Ishikawa (cell line): Measurements from ENCODE around the gene PAX2.

Source experiments
- CEBPB ChIP-seq: IDR thresholded peaks from 2 replicates; pipeline ENCODE4 v1.6.1; 2012
- CREB1 ChIP-seq: IDR thresholded peaks from 2 replicates; pipeline ENCODE4 v1.6.1; 2012; ENCODE audit warnings: low read depth
- EGR1 ChIP-seq: IDR thresholded peaks from 2 replicates; pipeline ENCODE4 v1.6.1; 2012
- EP300 ChIP-seq: IDR thresholded peaks from 2 replicates; pipeline ENCODE4 v1.6.1; 2012; ENCODE audit warnings: borderline replicate concordance
- FOXM1 ChIP-seq: IDR thresholded peaks from 2 replicates; pipeline ENCODE4 v1.6.1; 2012; ENCODE audit warnings: low read depth, borderline replicate concordance
- MAX ChIP-seq: IDR thresholded peaks from 2 replicates; pipeline ENCODE4 v1.6.1; 2012
- NFIC ChIP-seq: IDR thresholded peaks from 2 replicates; pipeline ENCODE4 v1.6.1; 2012
- RAD21 ChIP-seq: IDR thresholded peaks from 2 replicates; pipeline ENCODE4 v1.6.1; 2012; ENCODE audit warnings: low read depth
- REST ChIP-seq: IDR thresholded peaks from 2 replicates; pipeline ENCODE4 v1.6.1; 2012; ENCODE audit warnings: low read depth, mild to moderate bottlenecking
- TAF1 ChIP-seq: IDR thresholded peaks from 2 replicates; pipeline ENCODE4 v1.6.1; 2012; ENCODE audit warnings: low read depth, mild to moderate bottlenecking
- TCF12 ChIP-seq: IDR thresholded peaks from 2 replicates; pipeline ENCODE4 v1.6.1; 2012; ENCODE audit warnings: low read depth
- TEAD4 ChIP-seq: IDR thresholded peaks from 2 replicates; pipeline ENCODE4 v1.6.1; 2012
- YY1 ChIP-seq: IDR thresholded peaks from 2 replicates; pipeline ENCODE4 v1.6.1; 2012; ENCODE audit warnings: low read depth
- ZBTB7A ChIP-seq: IDR thresholded peaks from 2 replicates; pipeline ENCODE4 v1.6.1; 2012; ENCODE audit warnings: low read depth
- TF ChIP-seq, protein P1 (sequence below): IDR thresholded peaks from 2 replicates; pipeline ENCODE4 v1.6.1; 2012

The PAX2 gene

GRCh38 chr10:100744987-100745881, at the start of gene PAX2:
PAX2 (plus strand) TSS chr10:100745582; CDS start chr10:100746261, 679 bp downstream.
- TF ChIP-seq FOXM1 (no peak), EGR1 (peak; percentile 17; the same call in 1 of the 2 replicates)

DNA sequence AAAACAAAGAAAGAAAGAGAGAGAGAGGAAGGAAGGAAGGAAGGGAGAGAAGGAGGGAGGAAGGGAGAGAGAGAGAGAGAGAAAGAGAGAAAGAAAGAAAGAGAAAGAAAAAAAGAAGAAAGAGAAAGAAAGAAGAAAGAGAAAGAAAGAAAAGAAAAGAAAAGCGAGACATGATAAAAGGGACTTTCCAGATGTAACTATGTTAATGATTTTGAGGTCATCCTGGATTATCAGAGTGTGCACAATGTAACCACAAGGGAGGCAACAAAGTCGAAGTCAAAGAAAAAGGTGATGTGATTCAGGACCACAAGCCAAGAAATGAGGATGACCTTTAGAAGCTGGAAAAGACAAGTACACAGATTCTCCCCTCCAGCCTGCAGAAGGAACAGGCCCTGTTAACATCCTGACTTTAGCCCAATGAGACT, 48.9 kb upstream of the PAX2 start:
- TF ChIP-seq TEAD4 (no peak), NFIC (no peak), TAF1 (no peak), REST (no peak), FOXM1 (no peak)

- no peak for TF ChIP-seq CEBPB
- peak; percentile 49 for TF ChIP-seq NFIC
These were observed 48.3 kb upstream of the PAX2 start for GRCh38 chr10:100697070-100697469.

GRCh38 chr10:100697631-100698030, 47.8 kb upstream of the PAX2 start:
- TF ChIP-seq TEAD4 (no peak), YY1 (no peak), TAF1 (no peak), REST (no peak), ZBTB7A (no peak), RAD21 (no peak), EGR1 (no peak), NFIC (no peak), TCF12 (no peak), FOXM1 (no peak), MAX (no peak), CREB1 (no peak), CEBPB (no peak), EP300 (no peak)
- TF ChIP-seq, protein P1, sequence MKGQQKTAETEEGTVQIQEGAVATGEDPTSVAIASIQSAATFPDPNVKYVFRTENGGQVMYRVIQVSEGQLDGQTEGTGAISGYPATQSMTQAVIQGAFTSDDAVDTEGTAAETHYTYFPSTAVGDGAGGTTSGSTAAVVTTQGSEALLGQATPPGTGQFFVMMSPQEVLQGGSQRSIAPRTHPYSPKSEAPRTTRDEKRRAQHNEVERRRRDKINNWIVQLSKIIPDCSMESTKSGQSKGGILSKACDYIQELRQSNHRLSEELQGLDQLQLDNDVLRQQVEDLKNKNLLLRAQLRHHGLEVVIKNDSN = no peak

DNA sequence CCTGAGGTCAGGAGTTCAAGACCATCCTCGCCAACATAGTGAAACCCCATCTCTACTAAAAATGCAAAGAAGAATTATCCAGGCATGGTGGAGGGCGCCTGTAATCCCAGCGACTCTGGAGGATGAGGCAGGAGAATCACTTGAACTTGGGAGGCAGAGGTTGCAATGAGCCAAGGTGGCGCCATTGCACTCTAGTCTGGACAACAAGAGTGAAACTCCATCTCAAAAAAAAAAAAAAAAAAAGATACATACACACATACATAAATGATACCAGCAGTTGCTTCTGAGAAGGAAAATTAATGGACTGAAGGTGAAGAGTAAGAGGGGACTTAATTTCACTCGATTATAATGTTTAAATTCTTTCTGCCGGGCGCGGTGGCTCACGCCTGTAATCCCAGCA, 40.2 kb upstream of the PAX2 start:
- TF ChIP-seq RAD21 (peak; percentile 17; the same call in 1 of the 2 replicates), EGR1 (no peak), MAX (no peak)

DNA sequence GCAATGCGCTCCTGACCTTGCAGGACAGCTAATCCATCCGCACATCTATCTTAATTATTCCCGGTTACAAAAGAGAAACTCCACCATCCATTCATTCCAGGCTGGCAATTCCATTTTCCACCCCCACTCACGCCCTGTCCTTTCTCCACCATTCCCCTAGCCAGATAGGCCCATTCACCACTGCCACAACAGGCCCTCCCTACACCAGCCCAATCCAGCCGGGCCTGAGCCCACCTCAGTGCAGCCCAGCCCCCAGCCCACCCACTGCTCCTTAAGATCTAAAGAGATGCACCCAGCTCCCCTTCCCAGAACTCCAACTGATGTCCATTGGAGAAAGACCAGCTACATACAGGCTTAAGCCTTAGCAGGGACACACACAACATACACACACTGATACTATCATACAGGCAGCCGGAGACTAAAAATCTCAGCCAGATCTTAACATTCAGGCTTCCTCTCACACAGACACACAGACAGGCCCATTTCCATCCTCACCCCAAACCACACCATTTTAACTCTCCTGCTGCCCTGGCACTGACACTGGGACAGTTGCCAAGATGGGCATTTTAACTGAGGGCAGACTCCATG, 38.0 kb upstream of the PAX2 start:
- TF ChIP-seq TAF1 (no peak), EP300 (no peak), YY1 (no peak), MAX (no peak), EGR1 (no peak), RAD21 (no peak), FOXM1 (no peak), TCF12 (no peak), REST (no peak), TEAD4 (no peak)
- TF ChIP-seq, protein P1 = no peak
